GM23248 (cell line): ENCODE data around the gene SRRM4.

Source experiments
- EZH2 ChIP-seq: fragments of 200-600 bp; sonication (generic); IDR thresholded peaks from 2 replicates; pipeline ENCODE4 v1.6.1; 2018; ENCODE audit warnings: antibody characterized with exemption, mild to moderate bottlenecking; ENCODE audit not compliant: insufficient read depth, poor library complexity, severe bottlenecking
- EZH2phosphoT487 ChIP-seq: fragments of 200-600 bp; sonication (generic); IDR thresholded peaks from 2 replicates; pipeline ENCODE4 v1.6.1; 2018; ENCODE audit warnings: antibody characterized with exemption, moderate library complexity, mild to moderate bottlenecking, low read depth; ENCODE audit not compliant: insufficient read depth

- TF ChIP-seq EZH2 (no peak), EZH2phosphoT487 (no peak)
These were observed 79.8 kb downstream of the SRRM4 start for GRCh38 chr12:119060847-119061796.
